Hepatocyte (in vitro differentiated cells): ENCODE data around the gene PDE4D. TPM values are rescaled to one million over a fixed set of nuclear protein-coding genes. Genes with fewer than 3 reads are reported as not detected.

Experiments
- DNase-seq: peaks from one replicate; pipeline ENCODE4 v3.0.0-alpha.2; 2016; ENCODE audit warnings: low spot score
- H2AFZ ChIP-seq: fragments of 200-600 bp; sonication (generic); 2 replicates; pipeline ENCODE4 v1.6.0; 2016; ENCODE audit warnings: antibody characterized with exemption, mild to moderate bottlenecking
- H3K27ac ChIP-seq: fragments of 200-600 bp; sonication (generic); 2 replicates; pipeline ENCODE4 v1.5.1; 2016; ENCODE audit warnings: mild to moderate bottlenecking
- H3K27me3 ChIP-seq: fragments of 200-600 bp; sonication (generic); 2 replicates; pipeline ENCODE4 v1.6.1; 2016
- H3K36me3 ChIP-seq: fragments of 200-600 bp; sonication (generic); replicated peaks from 2 replicates; pipeline ENCODE4 v1.5.1; 2016; ENCODE audit warnings: low read depth; ENCODE audit not compliant: insufficient read depth
- H3K4me1 ChIP-seq: fragments of 200-600 bp; sonication (generic); 2 replicates; pipeline ENCODE4 v1.5.1; 2016; ENCODE audit warnings: mild to moderate bottlenecking, moderate library complexity; ENCODE audit not compliant: insufficient read depth
- H3K4me2 ChIP-seq: fragments of 200-600 bp; sonication (generic); 2 replicates; pipeline ENCODE4 v1.6.0; 2016
- H3K4me3 ChIP-seq: fragments of 200-600 bp; sonication (generic); 2 replicates; pipeline ENCODE4 v1.5.1; 2016; ENCODE audit warnings: mild to moderate bottlenecking
- H3K79me2 ChIP-seq: fragments of 200-600 bp; sonication (generic); 2 replicates; pipeline ENCODE4 v1.6.0; 2017; ENCODE audit warnings: mild to moderate bottlenecking
- H3K9me2 ChIP-seq: fragments of 200-600 bp; sonication (generic); replicated peaks from 2 replicates; pipeline ENCODE4 v1.6.0; 2017; ENCODE audit warnings: mild to moderate bottlenecking; ENCODE audit not compliant: insufficient read depth
- H3K9me3 ChIP-seq: fragments of 200-600 bp; sonication (generic); 2 replicates; pipeline ENCODE4 v1.5.1; 2016; ENCODE audit warnings: low read depth, mild to moderate bottlenecking
- H4K20me1 ChIP-seq: fragments of 200-600 bp; sonication (generic); 2 replicates; pipeline ENCODE4 v1.6.0; 2016; ENCODE audit warnings: mild to moderate bottlenecking; ENCODE audit not compliant: insufficient read depth, poor library complexity, severe bottlenecking
- EZH2 ChIP-seq: fragments of 200-600 bp; sonication (generic); IDR thresholded peaks from 2 replicates; pipeline ENCODE4 v1.6.1; 2016; ENCODE audit warnings: antibody characterized with exemption, mild to moderate bottlenecking, borderline replicate concordance
- EZH2phosphoT487 ChIP-seq: fragments of 200-600 bp; sonication (generic); IDR thresholded peaks from one replicate; pipeline ENCODE4 v1.6.1; 2018; ENCODE audit warnings: antibody characterized with exemption, mild to moderate bottlenecking, low read depth, moderate library complexity; ENCODE audit not compliant: unreplicated experiment, severe bottlenecking
- WGBS: methylation state at CpG from one replicate; pipeline ENCODE4 v1.1.6; 2016; ENCODE audit warnings: low lambda C conversion rate; ENCODE audit errors: missing lambda C conversion rate; 5-methylcytosine and 5-hydroxymethylcytosine counted together
- polyA plus RNA-seq: library from polyadenylated mRNA; unstranded; fragments of >200 nt; fragmentation: Nextera tagmentation; extraction: Ambion mirVana; gene quantifications from 2 replicates; pipeline ENCODE4 v1.2.1, GENCODE V29; 2016
- total RNA-seq: library from RNA; depleted of rRNA; stranded (reverse); fragments of >200 nt; gene quantifications from 2 replicates; pipeline ENCODE4 v1.2.3, GENCODE V29; 2014
- TF ChIP-seq, protein P1 (sequence below): fragments of 200-600 bp; sonication (generic); IDR thresholded peaks from 2 replicates; pipeline ENCODE4 v1.5.1; 2016; ENCODE audit warnings: antibody characterized with exemption, mild to moderate bottlenecking; ENCODE audit not compliant: poor library complexity

PDE4D gene
- total and polyA plus RNA-seq, 2 experiments from 2014 or later: 14.5 to 45.2 TPM

DNA sequence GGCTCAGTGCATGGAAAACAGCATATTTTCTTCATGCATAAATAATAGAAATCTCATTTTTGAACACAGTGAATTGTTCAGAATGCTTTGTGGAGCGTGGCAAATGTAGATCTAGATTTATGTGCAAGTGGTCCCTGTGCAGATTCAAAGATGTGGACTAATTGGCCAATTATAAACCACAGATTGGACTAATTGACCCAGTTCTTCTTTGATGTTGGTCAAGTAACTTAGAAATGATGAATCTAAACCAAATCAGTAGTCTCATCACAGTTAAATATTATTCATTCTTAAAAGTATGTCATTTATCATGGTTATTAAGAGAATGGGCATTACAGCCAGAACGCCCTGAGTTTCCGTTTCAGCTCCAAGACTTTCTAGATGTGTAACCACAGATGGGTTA is 11.7 kb upstream of the PDE4D start:
- no peaks in the 10 kb centered on the region for H4K20me1 ChIP-seq
- H3K9me2 ChIP-seq: no peaks in the 10 kb centered on the region
- H2AFZ ChIP-seq: no peak overlapping the region
- 84% methylated on average over 3 of the region's 3 CpGs for WGBS
- no peak for DNase-seq
- H3K4me3 ChIP-seq: no peak overlapping the region
- no peak overlapping the region for H3K4me2 ChIP-seq
- H3K27me3 ChIP-seq: peaks cover 16% of the 10 kb centered on the region
- H3K4me1 ChIP-seq: no peaks in the 10 kb centered on the region
- no peaks in the 10 kb centered on the region for H3K36me3 ChIP-seq
- no peaks in the 10 kb centered on the region for H3K9me3 ChIP-seq
- no peaks in the 10 kb centered on the region for H3K79me2 ChIP-seq
- TF ChIP-seq, protein P1, sequence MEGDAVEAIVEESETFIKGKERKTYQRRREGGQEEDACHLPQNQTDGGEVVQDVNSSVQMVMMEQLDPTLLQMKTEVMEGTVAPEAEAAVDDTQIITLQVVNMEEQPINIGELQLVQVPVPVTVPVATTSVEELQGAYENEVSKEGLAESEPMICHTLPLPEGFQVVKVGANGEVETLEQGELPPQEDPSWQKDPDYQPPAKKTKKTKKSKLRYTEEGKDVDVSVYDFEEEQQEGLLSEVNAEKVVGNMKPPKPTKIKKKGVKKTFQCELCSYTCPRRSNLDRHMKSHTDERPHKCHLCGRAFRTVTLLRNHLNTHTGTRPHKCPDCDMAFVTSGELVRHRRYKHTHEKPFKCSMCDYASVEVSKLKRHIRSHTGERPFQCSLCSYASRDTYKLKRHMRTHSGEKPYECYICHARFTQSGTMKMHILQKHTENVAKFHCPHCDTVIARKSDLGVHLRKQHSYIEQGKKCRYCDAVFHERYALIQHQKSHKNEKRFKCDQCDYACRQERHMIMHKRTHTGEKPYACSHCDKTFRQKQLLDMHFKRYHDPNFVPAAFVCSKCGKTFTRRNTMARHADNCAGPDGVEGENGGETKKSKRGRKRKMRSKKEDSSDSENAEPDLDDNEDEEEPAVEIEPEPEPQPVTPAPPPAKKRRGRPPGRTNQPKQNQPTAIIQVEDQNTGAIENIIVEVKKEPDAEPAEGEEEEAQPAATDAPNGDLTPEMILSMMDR: no peak
- TF ChIP-seq EZH2 (no peak), EZH2phosphoT487 (no peak)
- H3K27ac ChIP-seq: no peak overlapping the region

DNA sequence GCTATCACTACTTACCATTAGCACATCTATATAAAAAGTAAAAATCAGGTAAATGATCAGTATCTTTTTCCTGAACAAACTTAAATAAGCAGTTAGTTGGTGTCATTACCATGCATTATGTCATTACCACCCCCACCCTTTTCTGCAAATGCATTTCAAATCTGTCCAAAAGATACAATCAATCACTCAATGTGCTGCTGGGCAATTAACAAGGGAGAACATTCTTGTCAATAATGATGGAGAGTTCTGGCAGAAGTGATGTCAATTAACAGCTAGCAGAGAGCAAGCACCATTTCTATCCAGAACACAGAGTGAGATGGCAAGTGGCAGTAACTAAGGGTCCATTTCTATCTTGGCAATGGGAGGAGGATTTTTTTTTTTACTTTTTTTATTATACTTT is 3.5 kb upstream of the PDE4D start:
- H2AFZ ChIP-seq: no peak overlapping the region
- H3K4me3 ChIP-seq: no peak overlapping the region
- H3K27me3 ChIP-seq: peaks cover 44% of the 10 kb centered on the region
- no peaks in the 10 kb centered on the region for H3K9me2 ChIP-seq
- no peak for DNase-seq
- H3K9me3 ChIP-seq: no peaks in the 10 kb centered on the region
- no peaks in the 10 kb centered on the region for H4K20me1 ChIP-seq
- no peaks in the 10 kb centered on the region for H3K36me3 ChIP-seq
- TF ChIP-seq, protein P1: no peak
- TF ChIP-seq EZH2phosphoT487 (no peak), EZH2 (no peak)
- H3K27ac ChIP-seq: no peak overlapping the region
- H3K4me2 ChIP-seq: no peak overlapping the region
- no peaks in the 10 kb centered on the region for H3K79me2 ChIP-seq
- no peaks in the 10 kb centered on the region for H3K4me1 ChIP-seq

DNA sequence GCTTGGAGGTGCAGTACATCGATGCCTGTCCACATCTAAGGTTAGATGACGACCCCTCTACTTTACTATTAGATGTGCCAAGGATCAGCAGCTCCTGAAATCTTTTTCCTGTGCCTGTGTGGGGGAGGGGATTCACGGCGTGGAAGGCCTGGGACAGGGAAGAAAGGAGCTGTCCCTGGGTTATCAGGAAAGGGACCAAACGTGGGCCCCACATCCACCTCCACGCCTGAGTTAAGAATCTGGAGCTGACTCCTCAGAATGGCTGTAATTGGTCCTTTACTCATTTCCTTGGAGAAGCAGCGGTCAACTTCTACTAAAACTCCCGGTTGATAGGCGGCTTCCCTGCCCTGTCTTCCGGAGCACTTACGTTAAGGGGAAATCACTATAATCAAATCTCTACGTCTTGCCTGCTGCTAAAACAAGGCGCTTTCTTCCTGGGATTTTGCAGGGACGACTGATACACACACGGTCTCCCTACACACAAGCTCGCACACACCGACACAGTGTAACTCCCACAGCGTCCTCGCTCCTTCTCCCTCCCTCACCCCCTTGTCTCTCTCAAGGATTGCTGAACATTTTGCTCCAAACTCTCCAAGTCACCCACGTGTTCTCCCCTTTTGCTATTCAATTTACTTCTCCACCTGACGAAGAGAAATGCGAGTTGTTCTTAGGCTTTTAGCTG is 1.4 kb downstream of the PDE4D start:
- no peak overlapping the region for H3K27ac ChIP-seq
- no peaks in the 10 kb centered on the region for H3K4me1 ChIP-seq
- no peak for DNase-seq
- no peaks in the 10 kb centered on the region for H3K36me3 ChIP-seq
- whole genome bisulfite sequencing: 11% methylated on average over 22 of the region's 22 CpGs
- TF ChIP-seq, protein P1: no peak
- TF ChIP-seq EZH2phosphoT487 (no peak), EZH2 (no peak)
- H3K4me3 ChIP-seq: no peak overlapping the region
- no peak overlapping the region for H2AFZ ChIP-seq
- H3K4me2 ChIP-seq: no peak overlapping the region
- H4K20me1 ChIP-seq: no peaks in the 10 kb centered on the region
- H3K9me3 ChIP-seq: no peaks in the 10 kb centered on the region
- H3K27me3 ChIP-seq: peaks cover 72% of the 10 kb centered on the region
- no peaks in the 10 kb centered on the region for H3K79me2 ChIP-seq
- H3K9me2 ChIP-seq: no peaks in the 10 kb centered on the region
